ENCODE data around the gene HLA-C. TPM values are rescaled to one million over a fixed set of nuclear protein-coding genes. Genes with fewer than 3 reads are reported as not detected.
"Not testable (repeated sequence)": the region's sequence is repeated elsewhere in the genome, so short reads cannot be mapped to it uniquely, and the experiment has no call there.

Gene HLA-C
- total and polyA plus RNA-seq, 10 of the 15 experiments (the other 5 are each of a cell fraction or from before 2014, with no cell fraction given): 121 to 1,092 (median 806) TPM

GRCh38 chr6:31234101-31234500 lies 37.8 kb downstream of the HLA-C start:
- H3K79me2 ChIP-seq (ENCODE audit: control insufficient read depth, insufficient read depth, low read length); H2AFZ ChIP-seq (ENCODE audit: control insufficient read depth, low read depth, low read length); H4K20me1 ChIP-seq (ENCODE audit: control insufficient read depth, insufficient read depth); H3K9me3 ChIP-seq (replicated peaks; ENCODE audit: control insufficient read depth, insufficient read depth, low read length); BruUV-seq (replicated peaks); H3K27ac ChIP-seq (ENCODE audit: control insufficient read depth, insufficient read depth); in situ Hi-C loops (cut with MboI); DNase-seq (ENCODE audit: low read depth, low spot score); H3K4me1 ChIP-seq (ENCODE audit: control insufficient read depth, insufficient read depth, low read length); H3K27me3 ChIP-seq (replicated peaks in 1 of 2; ENCODE audit: control insufficient read depth in 2 of 2, insufficient read depth in 2 of 2, low read length in 1 of 2); H3K36me3 ChIP-seq (ENCODE audit: control insufficient read depth in 2 of 2, insufficient read depth in 2 of 2, low read length in 1 of 2); ATAC-seq; H3K9ac ChIP-seq (ENCODE audit: control insufficient read depth, insufficient read depth, low read length); H3K4me2 ChIP-seq (ENCODE audit: control insufficient read depth, insufficient read depth); H3K4me3 ChIP-seq; RAD21 ChIA-PET (ENCODE audit: unreplicated experiment); intact Hi-C loops (cut with micrococcal nuclease; ENCODE audit: unreplicated experiment); POLR2A ChIA-PET; FAIRE-seq: not testable (repeated sequence)
- WGBS (ENCODE audit: insufficient coverage, insufficient replicate concordance, low lambda C conversion rate, missing lambda C conversion rate): 42% methylated on average over 4 of the region's 4 CpGs
- ChIA-PET SMC1A (ENCODE audit: uncharacterized antibody, unreplicated experiment) (interaction anchor here (1.1 kb wide), 1 partner anchor 133 kb away, joined by 5 read pairs; no protein-coding TSS in a partner anchor), CTCF (interaction anchor here (1.0 kb wide), 1 partner anchor 164 kb away, joined by 3 read pairs; no protein-coding TSS in a partner anchor)

- no peak overlapping the region for H3K27ac ChIP-seq (ENCODE audit: control insufficient read depth, insufficient read depth)
- H4K20me1 ChIP-seq (ENCODE audit: control insufficient read depth, insufficient read depth): no peaks in the 10 kb centered on the region
- TF ChIP-seq NBN (IDR thresholded peaks at IDR 0.05) (no peak), PAX5 (IDR thresholded peaks at IDR 0.05; ENCODE audit: borderline replicate concordance, low read depth, low read length) (no peak), FOXK2 (IDR thresholded peaks at IDR 0.05) (no peak), STAT3 (IDR thresholded peaks at IDR 0.05; ENCODE audit: low read depth, low read length) (no peak), RUNX3 (IDR thresholded peaks at IDR 0.05; ENCODE audit: low read length) (no peak), SUZ12 (IDR thresholded peaks at IDR 0.05; ENCODE audit: unreplicated experiment) (no peak), FOXM1 (IDR thresholded peaks at IDR 0.05; ENCODE audit: low read depth, low read length) (no peak), PML (IDR thresholded peaks at IDR 0.05; ENCODE audit: low read length) (no peak), BACH1 (IDR thresholded peaks at IDR 0.05; ENCODE audit: borderline replicate concordance) (no peak), SUPT20H (IDR thresholded peaks at IDR 0.05; ENCODE audit: borderline replicate concordance, control insufficient read depth, low read depth, low read length) (no peak), ZSCAN29 (IDR thresholded peaks at IDR 0.05) (no peak), GABPA (IDR thresholded peaks at IDR 0.05; ENCODE audit: low read depth) (no peak)
- TF ChIP-seq, protein P1, sequence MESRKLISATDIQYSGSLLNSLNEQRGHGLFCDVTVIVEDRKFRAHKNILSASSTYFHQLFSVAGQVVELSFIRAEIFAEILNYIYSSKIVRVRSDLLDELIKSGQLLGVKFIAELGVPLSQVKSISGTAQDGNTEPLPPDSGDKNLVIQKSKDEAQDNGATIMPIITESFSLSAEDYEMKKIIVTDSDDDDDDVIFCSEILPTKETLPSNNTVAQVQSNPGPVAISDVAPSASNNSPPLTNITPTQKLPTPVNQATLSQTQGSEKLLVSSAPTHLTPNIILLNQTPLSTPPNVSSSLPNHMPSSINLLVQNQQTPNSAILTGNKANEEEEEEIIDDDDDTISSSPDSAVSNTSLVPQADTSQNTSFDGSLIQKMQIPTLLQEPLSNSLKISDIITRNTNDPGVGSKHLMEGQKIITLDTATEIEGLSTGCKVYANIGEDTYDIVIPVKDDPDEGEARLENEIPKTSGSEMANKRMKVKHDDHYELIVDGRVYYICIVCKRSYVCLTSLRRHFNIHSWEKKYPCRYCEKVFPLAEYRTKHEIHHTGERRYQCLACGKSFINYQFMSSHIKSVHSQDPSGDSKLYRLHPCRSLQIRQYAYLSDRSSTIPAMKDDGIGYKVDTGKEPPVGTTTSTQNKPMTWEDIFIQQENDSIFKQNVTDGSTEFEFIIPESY (IDR thresholded peaks at IDR 0.05): no peak
- H3K4me2 ChIP-seq (ENCODE audit: control insufficient read depth, insufficient read depth): no peak overlapping the region
- H3K9me3 ChIP-seq (replicated peaks; ENCODE audit: control insufficient read depth, insufficient read depth, low read length): no peaks in the 10 kb centered on the region
- H3K4me3 ChIP-seq: no peak overlapping the region
- peaks cover 0 to 3% of the 10 kb centered on the region in 2 experiments; a peak in 2 of 4 replicates for H3K27me3 ChIP-seq (replicated peaks in 1 of 2; ENCODE audit: control insufficient read depth in 2 of 2, insufficient read depth in 2 of 2, low read length in 1 of 2)
- SMC1A ChIA-PET (ENCODE audit: uncharacterized antibody, unreplicated experiment): interaction anchor here (0.6 kb wide), 1 partner anchor 34 kb away, joined by 3 read pairs; no protein-coding TSS in a partner anchor
- FAIRE-seq (no peak), DNase-seq (ENCODE audit: low read depth, low spot score) (no peak), ATAC-seq (no peak)
- no TSS peak for BruUV-seq (replicated peaks)
- H3K9ac ChIP-seq (ENCODE audit: control insufficient read depth, insufficient read depth, low read length): no peak overlapping the region
- H2AFZ ChIP-seq (ENCODE audit: control insufficient read depth, low read depth, low read length): no peak overlapping the region
- no peaks in the 10 kb centered on the region for H3K4me1 ChIP-seq (ENCODE audit: control insufficient read depth, insufficient read depth, low read length)
- 39% methylated on average over 6 of the region's 6 CpGs for WGBS (ENCODE audit: insufficient coverage, insufficient replicate concordance, low lambda C conversion rate, missing lambda C conversion rate)
- in situ Hi-C loops (cut with MboI) (no loop called here), intact Hi-C loops (cut with micrococcal nuclease; ENCODE audit: unreplicated experiment) (no loop called here)
- POLR2A ChIA-PET: no interaction called here
- no peaks in the 10 kb centered on the region for H3K36me3 ChIP-seq (ENCODE audit: control insufficient read depth in 2 of 2, insufficient read depth in 2 of 2, low read length in 1 of 2)
- no peaks in the 10 kb centered on the region for H3K79me2 ChIP-seq (ENCODE audit: control insufficient read depth, insufficient read depth, low read length)
- CTCF ChIA-PET: interaction anchor here (0.8 kb wide), 1 partner anchor 167 kb away, joined by 3 read pairs; no protein-coding TSS in a partner anchor
- RAD21 ChIA-PET (ENCODE audit: unreplicated experiment): no interaction called here
Measured at GRCh38 chr6:31228476-31228875, 43.4 kb downstream of the HLA-C start.

Data from GM12878 (cell line).